WTC11 (cell line): ENCODE results near the gene OR4N5.

Experiments
- JUN ChIP-seq: sonication (generic); formaldehyde crosslinking; IDR thresholded peaks from 2 replicates; pipeline ENCODE4 v1.8.0; 2023; ENCODE audit warnings: mild to moderate bottlenecking, missing genetic modification reagents
- KAT7 ChIP-seq: sonication (generic); formaldehyde crosslinking; IDR thresholded peaks from 2 replicates; pipeline ENCODE4 v1.8.1; 2023; ENCODE audit warnings: missing genetic modification reagents, mild to moderate bottlenecking, borderline replicate concordance
- SMAD3 ChIP-seq: sonication (generic); formaldehyde crosslinking; IDR thresholded peaks from 2 replicates; pipeline ENCODE4 v1.8.0; 2022; ENCODE audit warnings: missing genetic modification reagents, mild to moderate bottlenecking, borderline replicate concordance
- TF ChIP-seq, protein P1 (sequence below): fragments of 200-600 bp; IDR thresholded peaks from 2 replicates; pipeline ENCODE4 v1.8.0; 2022; ENCODE audit warnings: antibody characterized with exemption
- TF ChIP-seq, protein P2 (sequence below): sonication (generic); formaldehyde crosslinking; IDR thresholded peaks from 2 replicates; pipeline ENCODE4 v1.8.1; 2022; ENCODE audit warnings: low read depth, missing genetic modification reagents, borderline replicate concordance
- TF ChIP-seq, protein P3 (sequence below): sonication (generic); formaldehyde crosslinking; IDR thresholded peaks from 2 replicates; pipeline ENCODE4 v1.8.1; 2022; ENCODE audit warnings: low read depth, mild to moderate bottlenecking, moderate library complexity, missing genetic modification reagents, borderline replicate concordance

DNA sequence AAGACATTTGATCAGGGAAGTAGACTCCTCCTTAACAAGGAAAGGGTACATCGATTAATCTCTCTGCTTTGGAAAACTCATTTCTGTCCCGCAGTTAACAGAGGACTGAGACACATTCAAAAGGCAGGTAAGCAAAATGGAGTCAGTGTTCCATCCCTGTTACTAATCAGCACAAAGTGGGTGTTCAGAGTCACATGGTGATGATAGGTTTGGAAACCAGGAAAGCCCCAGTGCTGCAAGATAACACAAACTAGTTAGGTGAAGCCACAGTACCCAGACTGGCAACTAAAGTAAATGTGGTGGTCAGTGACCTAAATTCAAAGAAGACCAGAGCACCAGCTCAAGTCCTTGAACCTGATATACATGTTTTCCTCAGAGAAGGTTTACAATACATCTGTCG lies 26.3 kb upstream of the OR4N5 start:
- TF ChIP-seq KAT7 (CRISPR knock-in tag) (no peak), SMAD3 (no peak), JUN (CRISPR knock-in tag) (no peak)
- TF ChIP-seq, protein P1, sequence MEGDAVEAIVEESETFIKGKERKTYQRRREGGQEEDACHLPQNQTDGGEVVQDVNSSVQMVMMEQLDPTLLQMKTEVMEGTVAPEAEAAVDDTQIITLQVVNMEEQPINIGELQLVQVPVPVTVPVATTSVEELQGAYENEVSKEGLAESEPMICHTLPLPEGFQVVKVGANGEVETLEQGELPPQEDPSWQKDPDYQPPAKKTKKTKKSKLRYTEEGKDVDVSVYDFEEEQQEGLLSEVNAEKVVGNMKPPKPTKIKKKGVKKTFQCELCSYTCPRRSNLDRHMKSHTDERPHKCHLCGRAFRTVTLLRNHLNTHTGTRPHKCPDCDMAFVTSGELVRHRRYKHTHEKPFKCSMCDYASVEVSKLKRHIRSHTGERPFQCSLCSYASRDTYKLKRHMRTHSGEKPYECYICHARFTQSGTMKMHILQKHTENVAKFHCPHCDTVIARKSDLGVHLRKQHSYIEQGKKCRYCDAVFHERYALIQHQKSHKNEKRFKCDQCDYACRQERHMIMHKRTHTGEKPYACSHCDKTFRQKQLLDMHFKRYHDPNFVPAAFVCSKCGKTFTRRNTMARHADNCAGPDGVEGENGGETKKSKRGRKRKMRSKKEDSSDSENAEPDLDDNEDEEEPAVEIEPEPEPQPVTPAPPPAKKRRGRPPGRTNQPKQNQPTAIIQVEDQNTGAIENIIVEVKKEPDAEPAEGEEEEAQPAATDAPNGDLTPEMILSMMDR: no peak
- TF ChIP-seq, protein P2, sequence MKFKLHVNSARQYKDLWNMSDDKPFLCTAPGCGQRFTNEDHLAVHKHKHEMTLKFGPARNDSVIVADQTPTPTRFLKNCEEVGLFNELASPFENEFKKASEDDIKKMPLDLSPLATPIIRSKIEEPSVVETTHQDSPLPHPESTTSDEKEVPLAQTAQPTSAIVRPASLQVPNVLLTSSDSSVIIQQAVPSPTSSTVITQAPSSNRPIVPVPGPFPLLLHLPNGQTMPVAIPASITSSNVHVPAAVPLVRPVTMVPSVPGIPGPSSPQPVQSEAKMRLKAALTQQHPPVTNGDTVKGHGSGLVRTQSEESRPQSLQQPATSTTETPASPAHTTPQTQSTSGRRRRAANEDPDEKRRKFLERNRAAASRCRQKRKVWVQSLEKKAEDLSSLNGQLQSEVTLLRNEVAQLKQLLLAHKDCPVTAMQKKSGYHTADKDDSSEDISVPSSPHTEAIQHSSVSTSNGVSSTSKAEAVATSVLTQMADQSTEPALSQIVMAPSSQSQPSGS (CRISPR knock-in tag): no peak
- TF ChIP-seq, protein P3, sequence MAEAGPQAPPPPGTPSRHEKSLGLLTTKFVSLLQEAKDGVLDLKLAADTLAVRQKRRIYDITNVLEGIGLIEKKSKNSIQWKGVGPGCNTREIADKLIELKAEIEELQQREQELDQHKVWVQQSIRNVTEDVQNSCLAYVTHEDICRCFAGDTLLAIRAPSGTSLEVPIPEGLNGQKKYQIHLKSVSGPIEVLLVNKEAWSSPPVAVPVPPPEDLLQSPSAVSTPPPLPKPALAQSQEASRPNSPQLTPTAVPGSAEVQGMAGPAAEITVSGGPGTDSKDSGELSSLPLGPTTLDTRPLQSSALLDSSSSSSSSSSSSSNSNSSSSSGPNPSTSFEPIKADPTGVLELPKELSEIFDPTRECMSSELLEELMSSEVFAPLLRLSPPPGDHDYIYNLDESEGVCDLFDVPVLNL (CRISPR knock-in tag): no peak
